Esophagus squamous epithelium (tissue), 5 donors: Measurements from ENCODE around the gene HM13. TPM values are rescaled to one million over a fixed set of nuclear protein-coding genes. Genes with fewer than 3 reads are reported as not detected.

Experiments
- DNase-seq: peaks from one replicate; lab custom pipeline; 2025; lab: John Stamatoyannopoulos, UW
- H3K27ac ChIP-seq, 4 donors: fragments of 200-600 bp; sonication (generic); one replicate each; pipeline ENCODE4 v1.5.1; 2016 to 2019; ENCODE audit warnings: mild to moderate bottlenecking in 1 of 4
- H3K27me3 ChIP-seq, 4 donors: fragments of 200-600 bp; sonication (generic); 1 replicate in 3 of 4; 2 replicates in 1 of 4; pipeline versions ENCODE4 v1.5.1 to v1.6.0; 2017 to 2021; ENCODE audit warnings: antibody characterized with exemption in 1 of 4
- H3K36me3 ChIP-seq, 3 donors: fragments of 200-600 bp; sonication (generic); one replicate each; pipeline ENCODE4 v1.5.1; 2016 to 2019
- H3K4me1 ChIP-seq, 3 donors: fragments of 200-600 bp; sonication (generic); one replicate each; pipeline ENCODE4 v1.5.1; 2017 to 2019
- H3K4me3 ChIP-seq, 4 donors: fragments of 200-600 bp; sonication (generic); 1 replicate in 3 of 4; 2 replicates in 1 of 4; pipeline ENCODE4 v1.5.1; 2016 to 2019; ENCODE audit warnings: mild to moderate bottlenecking in 2 of 4, moderate library complexity in 1 of 4
- H3K9me3 ChIP-seq, 3 donors: fragments of 200-600 bp; sonication (generic); one replicate each; pipeline ENCODE4 v1.5.1; 2016 to 2019
- CTCF ChIP-seq, 6 experiments: fragments of 450-650 bp in 4 of 6; fragments of 200-600 bp in 2 of 6; sonication (generic) in 2 of 6; IDR thresholded peaks; one replicate each; pipeline ENCODE4 v1.5.1; 2016 to 2019; ENCODE audit warnings: antibody characterized with exemption in 6 of 6, mild to moderate bottlenecking in 4 of 6, moderate library complexity in 4 of 6
- POLR2A ChIP-seq, 4 donors: fragments of 450-650 bp; IDR thresholded peaks; one replicate each; pipeline ENCODE4 v1.6.1; 2017; ENCODE audit warnings: antibody characterized with exemption in 4 of 4, mild to moderate bottlenecking in 4 of 4, moderate library complexity in 3 of 4
- WGBS, 2 donors: methylation state at CpG; one replicate each; pipeline ENCODE4 v1.1.5; 2018; 5-methylcytosine and 5-hydroxymethylcytosine counted together
- intact Hi-C: fragments of 100-400 bp; cut with DNase I; formaldehyde crosslinking; loops from one replicate; pipeline ENCODE4 v1.15.0; 2022
- small RNA-seq, 4 donors: library from RNA; depleted of rRNA; stranded (forward); fragments of <200 nt; gene quantifications; one replicate each; pipeline ENCODE3, GENCODE V24; 2016
- total RNA-seq, 4 donors: library from RNA; depleted of rRNA; stranded (reverse); fragments of >200 nt; gene quantifications; one replicate each; pipeline ENCODE4 v1.1.0, GENCODE V29; 2016
- donor health status: DM: yes; HTN: yes; CAD: no.

The HM13 gene
- total RNA-seq, 4 donors from 2014 or later = 76.3 to 162 (median 108) TPM

GRCh38 chr20:31617432-31618104 lies 103.3 kb downstream of the HM13 start:
- Histone ChIP-seq H3K4me1 (peaks cover 1 to 18% (median 2%) of the 10 kb centered on the region in 3 donors), H3K9me3 (no peaks in the 10 kb centered on the region), H3K27me3 (no peaks in the 10 kb centered on the region), H3K36me3 (no peaks in the 10 kb centered on the region), H3K4me3 (no peak overlapping the region), H3K27ac (no peak overlapping the region)
- 66 to 67% methylated on average over 5 to 6 of the region's 6 CpGs for WGBS, 2 donors
- TF ChIP-seq POLR2A (IDR thresholded peaks at IDR 0.05) (no peak), CTCF (IDR thresholded peaks at IDR 0.05) (no peak)
- no peak for DNase-seq
- intact Hi-C loops = no loop called here

Small RNA genes lying within 50 kb of the gene (small RNA-seq; reads per million reads assigned to genes)
- gene MIR3193 = 0 to 1.4 (median 0.12) reads per million in 4 donors

Other genes with a start within 250 kb of the HM13 start
- not detected for gene DEFB116, start 205.9 kb upstream of the HM13 start, total RNA-seq
- gene DEFB118, start 145.8 kb upstream of the HM13 start, total RNA-seq = not detected
- gene DEFB119, start 123.9 kb upstream of the HM13 start, total RNA-seq = not detected
- not detected for gene DEFB121, start 108.2 kb upstream of the HM13 start, total RNA-seq
- gene DEFB123, start 73.8 kb upstream of the HM13 start, total RNA-seq = not detected
- gene DEFB124, start 39.3 kb upstream of the HM13 start, total RNA-seq = not detected
- gene REM1, start 39.2 kb upstream of the HM13 start, total RNA-seq = 1 to 10 TPM in 2 of 4 donors, under 1 TPM in 1, not detected in 1; 0.18 to 4.0 (median 1.3) TPM
- gene ID1, start 90.8 kb downstream of the HM13 start, total RNA-seq = 100 to 1,000 TPM; 422 to 839 (median 555) TPM
- gene COX4I2, start 123.5 kb downstream of the HM13 start, total RNA-seq = 1 to 10 TPM in 2 of 4 donors, under 1 TPM in 1, not detected in 1; 0.83 to 3.1 (median 2.6) TPM
- 100 to 1,000 TPM in 1 of 4 donors, 10 to 100 TPM in 3; 65.4 to 105 (median 90.1) TPM for gene BCL2L1, start 208.4 kb downstream of the HM13 start, total RNA-seq
- 10 to 100 TPM; 11.4 to 47.1 (median 18.2) TPM for gene TPX2, start 224.8 kb downstream of the HM13 start, total RNA-seq